GM18907 (cell line): ENCODE data around the gene KCTD10.

Experiments used
- ATAC-seq: cut with Tn5 transposase; IDR thresholded peaks from one replicate; pipeline ENCODE4 v1.9.1; 2021; ENCODE audit warnings: mild to moderate bottlenecking, moderate library complexity; ENCODE audit not compliant: unreplicated experiment

Gene KCTD10

DNA sequence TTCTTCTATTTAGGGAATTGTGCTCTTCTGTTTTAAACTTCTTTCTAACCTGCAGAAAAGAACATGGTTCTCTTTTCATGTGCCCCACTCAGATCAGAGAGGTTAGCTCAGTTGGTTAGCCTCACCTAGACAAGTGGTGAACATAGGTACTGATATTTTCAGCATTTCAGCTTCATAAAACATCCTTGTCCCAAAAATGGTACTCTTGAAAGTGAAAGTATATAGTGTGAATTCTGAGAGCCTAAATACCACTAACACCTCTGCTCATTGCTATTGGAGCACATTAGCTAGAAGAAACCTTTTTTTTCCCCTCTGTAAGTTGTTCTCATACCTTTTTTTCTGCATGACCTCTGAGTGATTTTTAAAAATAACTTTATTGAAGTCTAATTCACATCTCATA lies 17.9 kb upstream of the KCTD10 start:
- no peak for ATAC-seq

DNA sequence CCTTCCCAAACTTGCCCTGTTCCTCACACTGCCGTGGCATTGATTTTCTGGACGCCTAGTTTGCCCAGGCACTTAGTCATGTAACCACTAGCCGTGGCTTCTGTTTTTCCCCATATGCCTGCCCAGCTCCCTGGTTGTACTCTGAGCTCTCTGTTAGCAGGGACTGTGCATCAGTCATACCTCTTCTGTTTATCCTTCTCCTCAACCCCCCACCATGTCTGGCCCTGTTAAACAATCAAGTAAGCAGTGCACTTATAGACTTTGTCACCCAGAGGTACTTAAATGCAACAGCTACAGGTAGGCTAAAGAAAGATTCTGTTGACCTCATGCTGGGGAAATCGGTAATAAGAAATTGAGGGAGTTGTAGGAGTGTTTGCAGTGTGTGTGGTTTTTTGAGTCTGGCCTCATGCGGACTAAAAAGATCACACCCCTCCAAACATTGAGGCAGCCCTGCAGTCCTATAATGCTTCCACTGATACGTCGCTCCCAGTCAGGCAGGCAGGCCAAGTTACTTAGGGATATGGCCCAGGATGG lies 17.3 kb upstream of the KCTD10 start:
- ATAC-seq = no peak

DNA sequence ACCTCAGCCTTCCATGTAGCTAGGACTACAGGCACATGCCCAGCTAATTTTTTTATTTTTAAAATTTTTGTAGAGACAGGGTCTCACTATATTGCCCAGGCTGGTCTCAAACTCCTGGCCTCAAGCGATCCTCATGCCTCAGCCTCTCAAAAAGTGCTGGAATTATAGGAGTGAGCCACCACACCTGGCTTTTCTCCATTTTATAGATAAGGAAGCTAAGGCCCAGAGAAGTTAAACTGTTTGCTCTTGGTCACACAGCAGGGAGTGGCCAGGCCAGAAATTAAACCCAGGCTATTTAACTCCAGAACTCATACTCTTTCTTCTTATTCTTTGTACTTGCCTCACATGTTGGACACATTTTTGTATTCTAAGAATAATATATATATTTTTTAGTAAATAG lies 16.8 kb upstream of the KCTD10 start:
- no peak for ATAC-seq

DNA sequence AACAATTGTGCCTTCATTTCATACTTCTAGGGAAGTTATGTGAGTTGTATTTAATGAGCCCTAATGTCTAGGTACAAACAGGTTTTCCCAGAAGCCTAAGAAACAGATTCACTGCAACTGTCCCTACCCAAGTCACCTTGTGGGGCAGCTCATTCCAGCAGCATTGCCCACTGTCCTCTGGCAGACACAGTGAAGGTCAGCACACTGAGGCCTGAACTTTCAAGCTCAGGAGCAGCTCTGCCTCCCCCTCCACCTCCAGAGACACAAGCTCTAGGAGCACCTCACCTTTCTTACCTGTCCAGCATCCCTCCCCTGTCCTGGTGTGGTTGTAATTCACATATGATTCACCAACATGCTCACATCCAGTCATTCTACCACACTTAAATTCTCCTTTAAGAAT lies 16.0 kb upstream of the KCTD10 start:
- ATAC-seq = no peak

DNA sequence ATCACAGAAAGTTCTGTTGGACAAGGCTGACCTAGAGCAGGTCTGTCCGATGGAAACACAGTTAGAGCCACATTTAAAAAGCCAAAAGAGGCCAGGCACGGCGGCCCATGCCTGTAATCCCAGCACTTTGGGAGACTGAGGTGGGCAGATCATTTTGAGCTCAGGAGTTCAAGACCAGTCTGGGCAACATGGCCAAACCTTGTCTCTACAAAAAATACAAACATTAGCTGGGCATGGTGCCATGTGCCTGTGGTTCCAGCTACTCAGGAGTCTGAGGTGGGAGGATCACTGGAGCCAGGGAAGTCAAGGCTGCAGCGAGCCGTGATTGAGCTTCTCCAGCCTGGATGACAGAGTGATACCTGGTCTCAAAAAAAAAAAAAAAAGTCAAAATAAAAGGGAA lies 15.3 kb upstream of the KCTD10 start:
- ATAC-seq = no peak

DNA sequence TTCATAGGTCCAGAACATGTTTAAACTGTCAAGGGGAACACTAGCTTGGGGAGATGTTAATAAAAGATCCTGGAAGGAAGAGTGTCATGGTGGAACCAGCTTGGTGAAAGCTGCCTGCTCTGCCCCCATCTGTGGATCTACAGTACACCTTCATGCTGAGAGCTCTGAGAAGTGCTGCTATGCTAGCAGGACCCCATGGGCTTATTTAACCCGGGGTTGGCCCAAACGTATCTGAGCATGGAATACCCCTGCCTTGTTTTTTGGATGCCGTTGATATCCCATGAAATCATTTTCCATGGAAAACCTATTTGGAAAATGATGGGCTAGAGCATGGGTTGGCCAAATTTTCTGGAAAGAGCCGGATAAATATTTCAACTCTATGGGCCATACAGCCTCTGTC lies 14.6 kb upstream of the KCTD10 start:
- ATAC-seq = no peak

DNA sequence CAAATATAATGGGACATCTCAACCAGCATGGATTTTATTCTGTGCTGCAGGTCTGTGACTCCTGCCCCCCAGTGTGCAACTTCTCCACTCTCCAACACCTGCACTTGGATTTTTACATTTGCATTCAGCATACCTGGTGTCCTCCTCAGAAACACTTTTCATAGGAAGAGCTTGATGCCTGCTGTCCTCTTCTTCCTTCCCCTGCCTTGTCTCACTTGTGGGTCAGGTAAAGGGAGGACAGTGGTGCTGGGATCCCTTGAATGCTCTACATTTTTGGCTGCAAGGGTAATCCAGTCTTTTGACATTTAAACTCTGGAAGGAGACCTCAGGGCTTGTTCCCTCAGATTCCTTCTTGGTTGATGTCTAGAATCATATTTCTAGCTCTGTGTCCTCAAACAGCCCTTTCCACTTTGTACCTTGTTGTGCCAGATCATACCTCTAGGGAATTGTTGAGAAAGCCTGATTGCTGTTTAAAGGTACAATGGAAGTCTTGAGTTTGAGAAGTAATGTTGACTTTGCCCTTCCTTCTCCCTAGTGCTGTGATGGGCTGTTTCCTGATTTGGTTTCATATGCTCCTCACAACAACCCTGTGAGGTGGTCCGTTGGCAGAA lies 13.0 kb upstream of the KCTD10 start:
- no peak for ATAC-seq

DNA sequence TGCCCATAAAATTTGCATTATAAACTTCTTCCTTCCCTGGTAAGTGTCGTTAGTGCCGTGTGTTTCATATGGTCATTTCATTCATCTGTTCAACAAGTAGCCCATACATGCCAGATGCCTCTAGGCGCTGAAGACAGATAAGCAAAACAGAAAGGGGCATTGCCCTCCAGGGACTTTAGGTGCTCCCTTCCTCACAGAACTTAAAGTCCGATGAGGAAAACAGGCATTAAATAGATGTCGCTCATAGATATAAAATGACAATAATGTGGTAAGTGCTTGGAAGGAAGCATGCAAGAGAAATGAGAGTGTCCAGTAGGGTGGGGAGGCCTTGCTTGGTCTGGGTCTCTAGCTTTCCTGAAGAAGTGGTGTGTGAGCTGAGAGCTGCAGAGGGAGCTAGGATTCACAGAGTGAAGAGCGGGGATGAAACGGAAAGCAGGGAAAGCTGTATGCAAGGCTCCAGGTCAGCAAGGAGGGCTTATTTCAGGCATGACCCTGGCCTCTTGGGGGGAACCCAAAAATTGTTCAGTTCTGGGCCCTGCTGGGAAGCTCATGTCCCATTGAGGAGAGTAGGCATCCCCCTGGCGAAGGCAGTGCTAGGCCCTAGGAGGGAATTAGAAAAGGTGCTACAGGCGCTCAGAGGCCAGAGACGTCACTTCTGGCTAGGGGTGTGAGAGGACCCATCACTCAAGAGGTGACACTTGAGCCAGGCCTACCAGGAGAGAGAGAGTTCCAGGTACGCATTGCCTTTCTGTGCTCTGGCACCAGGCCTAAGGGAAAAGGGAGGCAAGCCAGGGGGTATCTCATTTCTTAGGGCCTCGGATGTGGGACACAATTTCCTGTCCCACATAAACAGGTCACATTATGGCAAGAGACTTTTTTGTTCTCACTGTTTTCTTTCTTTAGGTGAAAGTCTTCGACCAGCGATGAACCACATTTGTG lies 12.2 kb upstream of the KCTD10 start:
- ATAC-seq = no peak

DNA sequence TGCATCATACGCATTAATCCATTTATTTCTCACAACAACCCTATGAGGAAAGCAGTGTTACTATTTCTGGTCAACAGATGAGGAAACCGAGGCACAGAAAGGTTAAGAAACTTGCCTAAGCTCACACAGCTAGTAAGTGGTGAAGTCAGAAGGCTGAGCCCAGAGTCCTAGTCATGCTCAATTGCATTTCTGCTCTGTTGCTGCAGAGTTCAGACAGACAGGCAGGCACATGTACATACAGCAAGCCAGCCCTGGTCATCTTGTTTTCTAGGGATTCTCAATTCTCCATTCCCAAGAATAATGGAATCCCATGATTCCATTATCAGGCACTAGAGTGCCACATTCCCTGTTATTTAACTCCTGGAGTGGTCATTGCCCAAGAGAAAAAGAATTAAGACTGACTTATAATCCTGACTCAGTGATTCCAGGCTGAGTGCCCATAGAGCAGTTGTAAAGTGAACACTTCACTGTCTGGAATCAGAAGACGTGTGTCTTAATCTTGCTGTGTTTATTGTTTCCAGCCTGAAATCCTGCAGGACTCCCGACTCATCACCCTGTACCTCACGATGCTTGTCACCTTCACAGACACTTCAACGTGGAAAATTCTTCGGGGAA lies 11.1 kb upstream of the KCTD10 start:
- ATAC-seq = no peak

DNA sequence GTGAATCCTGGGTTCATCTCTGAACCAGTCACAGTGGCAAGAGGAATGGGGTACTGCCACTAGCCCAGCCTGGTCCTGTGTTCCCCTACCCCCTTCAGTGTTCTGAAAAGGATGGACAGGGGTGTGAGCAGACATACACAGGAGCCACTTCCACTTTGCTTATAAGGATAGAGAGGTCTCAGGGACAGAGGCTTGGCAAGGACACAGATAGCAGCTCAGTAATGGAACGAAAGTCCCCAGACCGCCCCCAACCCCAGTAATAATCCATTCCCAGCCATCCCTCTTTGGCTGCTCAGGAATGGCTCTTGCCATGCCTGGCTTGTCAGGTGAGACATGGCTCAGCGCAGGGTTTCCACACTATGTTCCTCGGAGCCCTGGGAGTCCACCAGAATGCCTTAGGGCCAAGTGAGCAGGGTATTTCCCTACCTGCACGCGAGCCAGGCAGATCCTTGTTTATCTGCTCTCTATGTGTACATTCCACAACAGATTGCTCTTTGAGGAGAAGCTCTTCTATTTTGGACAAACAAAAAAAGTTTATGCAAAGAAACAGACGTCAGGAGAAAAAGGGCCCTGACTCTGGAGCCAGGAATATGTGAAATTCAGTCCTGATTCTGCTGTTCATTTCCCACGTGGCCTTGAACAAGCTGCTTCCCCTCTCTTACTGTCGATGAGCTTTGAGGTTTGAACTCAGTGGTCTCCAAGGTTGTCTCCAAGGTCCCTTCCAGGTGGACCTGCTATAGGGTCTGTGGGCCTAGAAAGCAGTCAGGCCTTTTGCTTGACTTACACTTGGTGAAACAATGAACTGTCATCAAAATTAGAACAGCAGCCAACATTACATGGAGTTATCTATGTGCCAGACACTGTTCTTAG lies 10.3 kb upstream of the KCTD10 start:
- no peak for ATAC-seq

DNA sequence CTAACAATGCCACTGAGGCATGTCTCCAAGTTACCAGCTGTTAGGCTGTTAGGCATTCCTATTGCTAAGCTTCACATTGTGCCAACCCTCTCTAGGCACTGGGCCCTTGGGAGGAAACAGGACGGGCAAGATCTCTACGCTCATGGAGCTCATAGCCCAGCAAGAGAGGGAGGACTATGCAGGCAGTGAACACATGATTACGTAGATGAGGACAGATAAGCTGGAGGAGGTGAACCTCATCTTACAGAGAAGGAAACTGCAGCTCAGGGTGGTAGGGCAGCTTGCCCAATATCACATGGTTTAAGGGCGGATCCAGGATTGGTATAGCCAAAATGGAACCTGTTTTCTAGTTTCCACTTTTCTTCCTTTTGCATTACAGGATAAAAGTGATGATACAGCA lies 8.1 kb upstream of the KCTD10 start:
- ATAC-seq = no peak

DNA sequence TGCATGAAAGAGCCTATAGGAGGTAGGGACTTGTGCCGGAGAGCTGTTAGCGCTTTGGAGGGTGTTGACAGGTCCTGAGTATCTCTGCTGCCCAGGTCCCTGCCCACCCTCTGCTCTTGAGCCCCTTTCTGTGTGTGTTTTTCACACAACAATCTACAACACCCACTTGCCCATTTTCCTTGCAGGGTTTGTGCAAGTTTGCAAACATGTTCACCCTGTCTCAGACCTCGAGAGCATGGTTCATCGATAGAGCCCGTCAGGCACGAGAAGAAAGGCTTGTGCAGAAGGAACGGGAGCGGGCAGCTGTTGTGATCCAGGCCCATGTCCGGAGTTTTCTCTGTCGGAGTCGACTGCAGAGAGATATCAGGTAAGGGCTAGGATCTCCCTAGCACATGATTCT lies 6.2 kb upstream of the KCTD10 start:
- no peak for ATAC-seq

DNA sequence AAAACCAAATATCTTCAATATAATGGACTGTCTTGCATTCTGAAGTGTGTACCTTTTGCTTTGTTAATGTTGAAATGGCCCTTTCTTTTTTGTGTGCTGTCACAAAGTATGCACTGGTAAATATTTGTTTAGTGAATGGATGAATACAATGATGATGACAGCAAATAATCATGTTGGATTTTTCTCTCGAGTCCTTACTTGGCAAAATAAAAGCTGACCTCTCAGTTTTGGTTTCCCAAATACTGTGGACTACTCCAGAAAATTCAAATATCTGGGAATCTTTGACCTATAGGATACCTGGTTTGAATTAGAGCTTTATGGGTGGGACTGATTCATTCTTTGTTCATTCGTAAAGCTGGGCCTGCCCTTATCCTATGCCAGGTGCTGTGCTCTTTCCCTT lies 5.8 kb upstream of the KCTD10 start:
- ATAC-seq = no peak

DNA sequence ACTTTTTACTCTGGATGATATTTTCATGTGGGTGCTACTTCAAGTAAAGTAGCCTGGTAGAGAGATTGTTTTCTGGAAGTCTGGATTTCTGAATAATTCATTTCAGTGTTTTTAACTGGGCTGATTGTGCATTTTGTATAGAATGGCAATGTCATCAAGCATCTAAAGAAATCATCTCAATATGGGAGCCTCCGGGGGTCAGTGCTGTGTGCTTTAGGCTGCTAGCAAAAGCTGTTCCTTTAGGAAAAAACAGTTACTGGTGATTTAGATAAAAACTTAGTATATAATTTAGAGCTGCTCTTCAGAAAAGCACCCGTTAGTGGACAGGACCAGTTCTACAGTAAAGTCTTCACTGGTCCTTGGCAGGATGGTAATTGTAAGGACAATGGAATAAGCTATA lies 5.4 kb upstream of the KCTD10 start:
- ATAC-seq = no peak

DNA sequence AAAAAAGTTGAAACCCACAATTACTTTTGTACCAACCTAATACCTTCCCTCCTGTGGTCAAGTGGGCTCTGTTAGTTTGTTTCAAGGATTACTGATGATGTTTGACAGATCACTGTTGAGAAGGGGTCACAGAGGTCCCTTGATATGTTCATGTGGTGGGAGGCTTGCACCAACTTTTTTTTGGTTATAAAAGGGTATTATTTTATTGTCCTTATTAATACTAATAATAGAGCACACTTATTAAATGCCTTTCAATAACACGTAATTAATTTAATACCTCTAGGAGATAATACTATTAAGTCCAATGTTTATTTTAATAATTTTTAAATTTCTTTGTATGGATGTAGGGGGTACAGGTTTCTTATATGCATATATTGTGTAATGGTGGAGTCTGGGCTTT lies 4.8 kb upstream of the KCTD10 start:
- no peak for ATAC-seq

DNA sequence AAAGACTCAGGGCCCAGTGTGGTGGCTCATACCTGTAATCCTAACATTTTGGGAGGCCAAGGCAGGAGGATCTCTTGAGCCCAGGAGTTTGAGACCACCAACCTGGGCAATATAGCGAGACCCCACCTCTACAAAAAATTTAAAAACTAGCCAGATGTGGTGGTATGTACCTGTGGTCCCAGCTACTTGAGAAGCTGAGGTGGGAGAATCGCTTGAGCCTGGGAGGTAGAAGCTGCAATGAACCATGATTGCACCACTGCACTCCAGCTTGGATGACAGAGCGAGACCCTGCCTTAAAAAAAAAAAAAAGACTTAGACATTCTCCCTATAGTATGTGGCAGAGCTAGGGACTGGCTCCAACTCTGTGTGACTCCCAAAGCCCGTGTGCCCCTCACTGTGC lies 3.3 kb upstream of the KCTD10 start:
- no peak for ATAC-seq

DNA sequence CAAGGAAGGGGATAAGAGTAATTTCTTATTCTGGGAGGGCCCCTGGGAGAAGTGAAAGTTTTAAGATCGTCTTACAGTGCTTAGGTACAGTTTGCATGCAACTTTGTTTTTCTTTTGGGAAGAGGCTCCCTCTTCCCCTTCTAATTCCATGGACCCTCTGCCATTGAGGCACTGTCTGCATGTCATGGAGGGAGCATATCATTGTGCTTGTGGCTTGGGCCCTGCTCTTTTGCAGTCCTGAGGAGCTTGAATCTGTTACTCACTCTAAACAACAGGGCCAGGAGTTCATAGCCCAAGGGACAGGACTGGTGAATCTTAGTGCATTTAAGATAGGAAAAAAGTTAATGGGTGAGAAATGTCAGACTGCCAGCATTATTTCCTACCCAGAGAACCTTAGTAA lies 2.7 kb upstream of the KCTD10 start:
- ATAC-seq = no peak

DNA sequence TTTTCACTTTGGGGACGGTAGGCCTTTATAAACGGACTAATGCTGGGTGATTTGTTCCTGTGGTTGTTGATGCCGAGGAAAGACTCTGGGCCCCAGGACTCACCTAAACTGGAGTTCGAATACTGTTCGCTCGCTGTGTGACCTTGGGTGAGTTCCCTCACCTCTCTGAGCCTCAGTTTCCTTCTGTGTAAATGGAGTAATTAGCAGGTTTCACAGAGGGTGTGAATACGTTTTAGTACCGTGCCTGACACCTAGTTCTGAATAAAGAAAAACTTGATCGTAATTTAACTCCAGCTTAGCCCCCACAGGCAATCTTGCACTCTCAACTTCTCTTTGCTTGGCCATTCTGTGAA lies 839 bp upstream of the KCTD10 start:
- no peak for ATAC-seq

DNA sequence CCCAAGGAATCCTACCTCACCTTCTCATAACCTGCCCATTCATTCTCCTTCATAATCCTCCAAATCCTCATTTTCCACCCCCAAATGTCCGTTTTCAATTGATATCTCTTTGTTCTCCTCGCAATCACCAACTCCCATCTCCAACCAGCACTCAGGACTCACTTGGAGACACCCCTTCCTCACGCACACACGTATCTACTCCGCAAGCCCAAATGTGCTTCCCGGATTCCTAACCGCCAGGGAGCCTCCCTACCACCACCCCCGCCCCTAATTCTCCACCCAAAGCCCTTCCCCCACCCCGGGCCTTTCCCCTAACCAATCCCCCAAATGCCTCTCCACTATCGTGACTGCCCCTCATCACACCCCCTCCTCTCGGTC lies 304 bp downstream of the KCTD10 start:
- ATAC-seq = peak; percentile 12

DNA sequence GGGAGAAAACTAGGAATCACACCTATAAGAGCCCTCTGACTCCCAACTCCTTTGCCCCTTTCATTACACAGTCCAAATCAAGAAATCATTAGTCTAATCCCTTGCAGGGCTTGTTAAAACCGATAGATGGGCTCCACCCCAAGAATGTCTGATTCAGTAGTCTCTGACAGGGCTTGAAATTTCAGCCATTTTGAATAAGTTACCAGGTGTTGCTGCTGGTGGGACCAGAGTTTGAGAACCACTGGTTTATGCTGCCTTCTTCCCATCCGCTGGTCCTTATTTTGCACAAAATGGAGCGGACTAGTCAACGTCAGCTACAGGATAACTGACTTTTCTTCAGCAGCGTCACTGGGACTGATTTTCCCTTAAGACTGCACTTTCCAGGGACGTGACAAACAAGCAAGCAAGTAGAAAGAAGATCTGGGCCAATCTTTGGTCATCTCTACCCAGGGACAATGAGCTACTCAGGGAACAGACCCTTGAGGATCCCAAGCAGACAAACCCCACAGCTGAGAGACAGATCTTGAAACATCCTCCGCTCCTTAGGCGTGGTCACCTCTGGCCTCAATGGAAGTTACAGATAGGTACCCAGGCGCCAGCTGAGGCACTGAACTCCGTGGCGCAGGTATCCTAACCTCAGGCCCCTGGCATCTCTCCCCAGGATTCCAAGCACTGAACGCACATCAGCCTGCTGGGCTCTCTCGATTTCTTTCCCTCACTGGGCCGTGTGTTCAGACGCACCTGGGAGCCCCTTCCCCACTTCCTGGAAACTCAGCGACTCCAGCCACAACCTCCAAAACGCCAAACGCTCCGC lies 900 bp downstream of the KCTD10 start:
- no peak for ATAC-seq
